ENCODE data around the gene FAM13A. TPM values are rescaled to one million over a fixed set of nuclear protein-coding genes. Genes with fewer than 3 reads are reported as not detected.

Gene FAM13A
- total and polyA plus RNA-seq, 2 of the 4 experiments (the other 2 are of a cell fraction), result 13.1 to 22.0 TPM

- Histone ChIP-seq H3K18ac (ENCODE audit: low read depth, low read length) (no peak overlapping the region), H2BK20ac (ENCODE audit: low read depth, low read length) (no peak overlapping the region), H3K4ac (ENCODE audit: low read depth, low read length) (no peak overlapping the region), H2AK9ac (replicated peaks; ENCODE audit: low read depth, low read length, poor library complexity) (no peak overlapping the region), H2AFZ (replicated peaks; ENCODE audit: low read length, poor library complexity) (no peak overlapping the region), H4K91ac (ENCODE audit: insufficient read depth, low read depth, low read length) (no peak overlapping the region), H3K9ac (ENCODE audit: low read depth, low read length) (no peak overlapping the region), H3K4me3 (ENCODE audit: insufficient read depth, low read depth, low read length) (no peak overlapping the region), H2BK5ac (ENCODE audit: low read depth, low read length, poor library complexity, severe bottlenecking) (no peak overlapping the region), H3K9me1 (ENCODE audit: insufficient read depth, low read length) (no peaks in the 10 kb centered on the region), H3K79me1 (ENCODE audit: low read depth in 1 of 2, low read length in 2 of 2) (no peaks in the 10 kb centered on the region), H3K56ac (ENCODE audit: extremely low read depth, insufficient read depth, low read length) (no peak overlapping the region), H3K4me1 (ENCODE audit: control insufficient read depth, insufficient read depth, low read length) (peaks cover 10% of the 10 kb centered on the region), H3K27ac (ENCODE audit: insufficient read depth, low read length) (no peak overlapping the region), H4K5ac (ENCODE audit: low read depth, low read length) (no peak overlapping the region), H2AK5ac (ENCODE audit: low read depth, low read length) (no peak overlapping the region), H2BK120ac (ENCODE audit: low read depth, low read length) (no peak overlapping the region), H3K27me3 (ENCODE audit: control insufficient read depth, insufficient read depth, low read length) (no peaks in the 10 kb centered on the region), H4K8ac (ENCODE audit: low read depth in 2 of 2, low read length in 2 of 2) (no peak overlapping the region), H4K20me1 (ENCODE audit: insufficient read depth, low read length) (no peaks in the 10 kb centered on the region), H3K9me3 (ENCODE audit: control insufficient read depth, insufficient read depth, low read length) (no peaks in the 10 kb centered on the region), H3K4me2 (ENCODE audit: low read depth, low read length) (no peak overlapping the region), H2BK15ac (ENCODE audit: low read depth, low read length) (no peak overlapping the region), H3K23ac (ENCODE audit: low read depth, low read length) (no peak overlapping the region), H3K14ac (replicated peaks; ENCODE audit: low read depth, low read length) (no peak overlapping the region), H3K36me3 (ENCODE audit: control insufficient read depth, insufficient read depth, low read length) (no peaks in the 10 kb centered on the region; the same call in 1 of the 2 replicates)
- POLR2A ChIA-PET (ENCODE audit: unreplicated experiment), result no interaction called here
- no peak for ATAC-seq (ENCODE audit: low read depth)
- intact Hi-C loops (cut with micrococcal nuclease), result loop anchor here (5.0 kb wide), 1 partner anchor 87 kb away; no protein-coding TSS in a partner anchor
- DNase-seq, result no peak
- CTCF ChIA-PET, result interaction anchor here (0.9 to 2.6 kb wide), 6 partner anchors 86 to 318 kb away, joined by 3 to 10 read pairs (median 4); no protein-coding TSS in a partner anchor
- TF ChIP-seq POLR2A (IDR thresholded peaks at IDR 0.05; ENCODE audit: low read depth, low read length) (no peak), MAZ (IDR thresholded peaks at IDR 0.05; ENCODE audit: borderline replicate concordance, low read depth, low read length) (no peak), MAFK (IDR thresholded peaks at IDR 0.05; ENCODE audit: low read depth, low read length) (no peak), FOS (IDR thresholded peaks at IDR 0.05; ENCODE audit: low read depth, low read length) (no peak), MXI1 (IDR thresholded peaks at IDR 0.05; ENCODE audit: borderline replicate concordance, low read depth, low read length) (no peak), CHD1 (IDR thresholded peaks at IDR 0.05; ENCODE audit: low read depth, low read length) (no peak), RCOR1 (IDR thresholded peaks at IDR 0.05; ENCODE audit: insufficient replicate concordance, low read length) (no peak), SMC3 (IDR thresholded peaks at IDR 0.05; ENCODE audit: low read depth, low read length) (no peak), RAD21 (IDR thresholded peaks at IDR 0.05; ENCODE audit: low read length) (no peak), BHLHE40 (IDR thresholded peaks at IDR 0.05; ENCODE audit: low read depth, low read length) (no peak), CTCF (conservative IDR thresholded peaks at IDR 0.05; ENCODE audit: low read depth, low read length) (no peak), RFX5 (IDR thresholded peaks at IDR 0.05; ENCODE audit: low read depth, low read length) (no peak)
- dilution Hi-C loops (cut with HindIII; ENCODE audit: low sequenced_read_pairs, unreplicated experiment), result no loop called here
- BruUV-seq (replicated peaks), result no TSS peak
- in situ Hi-C loops (cut with MboI; ENCODE audit: low sequenced_read_pairs), result loop anchor here (5.0 kb wide), 1 partner anchor 317 kb away; no protein-coding TSS in a partner anchor
Measured at GRCh38 chr4:88705223-88705622, 351.8 kb downstream of the FAM13A start.

All from IMR-90 (cell line).